Heart right ventricle (tissue), 16 donors: ENCODE measurements around the gene NLRP12. TPM values are rescaled to one million over a fixed set of nuclear protein-coding genes. Genes with fewer than 3 reads are reported as not detected.
"Not testable (repeated sequence)": the region's sequence is repeated elsewhere in the genome, so short reads cannot be mapped to it uniquely, and the experiment has no call there.

ENCODE experiments used
- ATAC-seq, 8 donors: fragments of 200-7000 bp; cut with Tn5 transposase; one replicate each; pipeline ENCODE4 v1.9.1; 2020; ENCODE audit warnings: mild to moderate bottlenecking in 8 of 8, moderate library complexity in 8 of 8, moderate number of reproducible peaks in 1 of 8
- DNase-seq, 2 donors: peaks; one replicate each; pipeline ENCODE4 v3.0.0-alpha.2; 2020
- H3K27ac ChIP-seq, 10 donors: fragments of 200-600 bp; sonication (generic) in 2 of 10; one replicate each; pipeline versions ENCODE4 v1.5.0 to v1.8.0; 2020 to 2022; ENCODE audit warnings: mild to moderate bottlenecking in 3 of 10
- H3K27me3 ChIP-seq, 7 donors: fragments of 200-600 bp; one replicate each; pipeline ENCODE4 v1.8.0; 2021 to 2022; ENCODE audit warnings: mild to moderate bottlenecking in 2 of 7
- H3K36me3 ChIP-seq, 9 donors: fragments of 200-600 bp; sonication (generic) in 1 of 9; one replicate each; pipeline versions ENCODE4 v1.5.0 to v1.8.0; 2020 to 2022; ENCODE audit warnings: mild to moderate bottlenecking in 2 of 9
- H3K4me1 ChIP-seq, 9 donors: fragments of 200-600 bp; sonication (generic) in 1 of 9; one replicate each; pipeline versions ENCODE4 v1.5.0 to v1.8.0; 2020 to 2022; ENCODE audit warnings: mild to moderate bottlenecking in 4 of 9
- H3K4me3 ChIP-seq, 10 donors: fragments of 200-600 bp; sonication (generic) in 2 of 10; one replicate each; pipeline versions ENCODE4 v1.5.0 to v1.8.0; 2020 to 2022; ENCODE audit warnings: mild to moderate bottlenecking in 7 of 10, moderate library complexity in 2 of 10
- H3K9me3 ChIP-seq, 11 donors: fragments of 200-600 bp in 10 of 11; sonication (generic) in 2 of 11; one replicate each; pipeline versions ENCODE4 v1.5.0 to v1.8.0; 2013 to 2022; ENCODE audit warnings: mild to moderate bottlenecking in 2 of 11, control low read depth in 1 of 11, moderate library complexity in 1 of 11
- CTCF ChIP-seq, 9 donors: fragments of 200-600 bp; sonication (generic) in 2 of 9; IDR thresholded peaks; one replicate each; pipeline versions ENCODE4 v1.5.0 to v1.8.0; 2021 to 2022; ENCODE audit warnings: antibody characterized with exemption in 9 of 9, mild to moderate bottlenecking in 5 of 9, moderate library complexity in 1 of 9
- WGBS, 2 donors: extraction: QIAGEN DNeasy Blood & Tissue Kit; methylation state at CpG; one replicate each; pipeline ENCODE4 v1.1.7; 2013; ENCODE audit warnings: inconsistent platforms in 1 of 2; 5-methylcytosine and 5-hydroxymethylcytosine counted together
- intact Hi-C, 10 donors: fragments of 100-400 bp; cut with DNase I; formaldehyde crosslinking; loops; one replicate each; pipeline versions ENCODE4 v1.11.1 to v1.14.2; 2022
- polyA plus RNA-seq, 2 donors: library from polyadenylated mRNA; stranded (reverse); fragments of 200-250 nt; gene quantifications; one replicate each; pipeline ENCODE4 v1.2.3, GENCODE V29; 2013
- total RNA-seq, 10 donors: library from RNA; stranded (reverse); fragmentation: NEBNext Ultra II Directional in 3 of 10; extraction: Animal tissue kit (Norgen Biotek cat#: 25700) in 3 of 10; gene quantifications; one replicate each; pipeline versions ENCODE4 v1.2.1 to v1.2.4, GENCODE V29; 2021 to 2023
- donor health status: Arrhythmogenic right ventricular cardiomyopathy.
- donor health status: ischemic (EF 13 %, LVEDD 7.1; RV severe dilation, severe dysfunction).
- donor health status: healthy with polysubstance abuse.
- donor health status: DM: no; HTN: yes; CAD: no.
- donor health status: DM: no; HTN: no; CAD: no.
- donor health status: ischemic (EF 25% LVEDD 6.9; RV normal size, moderate dysfunction).
- donor health status: ischemic (EF 25% LVEDD 5.7; RV mildly dilated, moderate dysfunction).
- donor health status: healthy.
- donor health status: DM: yes; HTN: yes; CAD: no.
- donor health status: Ischemic cardiomyopathy.
- donor health status: ischemic (EF 35%, LVEDD 5.7; RV mildly dilated, moderate dysfunction).
- donor health status: nonischemic (EF 11% LVEDD 7.7; RV severe dilation, severe dysfunction).
- donor health status: DM: yes; HTN: yes; CAD: no.
- donor health status: PGD.
- donor health status: ischemic (EF 29% LVEDD 5.4; RV normal size, mild dysfunction).
- donor health status: nonischemic (EF 23%, LVEDD 6.1; RV moderate dilation, normal function).

The NLRP12 gene
- total and polyA plus RNA-seq, 12 donors, result 0.07 to 1.0 (median 0.27) TPM; not detected in 1

- no peak for TF ChIP-seq CTCF (IDR thresholded peaks at IDR 0.05)
- no peaks in the 10 kb centered on the region for H3K27me3 ChIP-seq
- ATAC-seq (no peak), DNase-seq (no peak)
- H3K9me3 ChIP-seq, result no peaks in the 10 kb centered on the region
- 87 to 93% methylated on average over 7 of the region's 7 CpGs for WGBS, 2 donors
- H3K4me1 ChIP-seq, result peaks cover 0 to 7% (median 0%) of the 10 kb centered on the region in 9 donors
- no peak overlapping the region for H3K4me3 ChIP-seq
- H3K27ac ChIP-seq, result no peak overlapping the region
- H3K36me3 ChIP-seq, result no peaks in the 10 kb centered on the region
- intact Hi-C loops, result no loop called here
Observed at GRCh38 chr19:53786744-53787143, 37.4 kb downstream of the NLRP12 start.

- Histone ChIP-seq H3K4me1 (peaks cover 0 to 7% (median 0%) of the 10 kb centered on the region in 9 donors), H3K27me3 (no peaks in the 10 kb centered on the region), H3K36me3 (no peaks in the 10 kb centered on the region), H3K27ac (peak overlapping the region in 2 of 10 donors; percentile 19 to 31), H3K4me3 (peak overlapping the region in 1 of 10 donors; percentile 2), H3K9me3 (no peaks in the 10 kb centered on the region)
- DNase-seq (no peak), ATAC-seq (peak in 2 of 8 donors; percentile 73 to 80)
- intact Hi-C loops, result no loop called here
- TF ChIP-seq CTCF (IDR thresholded peaks at IDR 0.05), result no peak
- WGBS, 2 donors, result 47% methylated on average over 11 of the region's 11 CpGs
Observed at GRCh38 chr19:53785196-53785889, 38.8 kb downstream of the NLRP12 start.

GRCh38 chr19:53782698-53783097 is 41.4 kb downstream of the NLRP12 start:
- WGBS, 2 donors, result 54 to 57% methylated on average over 4 of the region's 4 CpGs
- no peaks in the 10 kb centered on the region for H3K36me3 ChIP-seq
- ATAC-seq, result no peak
- TF ChIP-seq CTCF (IDR thresholded peaks at IDR 0.05), result no peak
- H3K9me3 ChIP-seq, result no peaks in the 10 kb centered on the region
- H3K27me3 ChIP-seq, result no peaks in the 10 kb centered on the region
- no peak for DNase-seq
- peaks cover 0 to 7% (median 0%) of the 10 kb centered on the region in 9 donors for H3K4me1 ChIP-seq
- intact Hi-C loops, result no loop called here
- H3K4me3 ChIP-seq, result no peak overlapping the region
- no peak overlapping the region for H3K27ac ChIP-seq

- intact Hi-C loops, ATAC-seq, H3K27ac ChIP-seq, H3K36me3 ChIP-seq, H3K9me3 ChIP-seq, H3K4me1 ChIP-seq, DNase-seq, H3K27me3 ChIP-seq, H3K4me3 ChIP-seq: not testable (repeated sequence)
- 80 to 93% methylated on average over 8 of the region's 8 CpGs for WGBS, 2 donors
Observed at GRCh38 chr19:53781332-53781731, 42.8 kb downstream of the NLRP12 start.

GRCh38 chr19:53780506-53780905 is 43.6 kb downstream of the NLRP12 start:
- Histone ChIP-seq H3K27me3 (peaks cover 0 to 4% (median 0%) of the 10 kb centered on the region in 7 donors), H3K4me3 (no peak overlapping the region), H3K27ac (no peak overlapping the region), H3K9me3 (no peaks in the 10 kb centered on the region), H3K36me3 (no peaks in the 10 kb centered on the region), H3K4me1 (peaks cover 0 to 4% (median 0%) of the 10 kb centered on the region in 9 donors)
- DNase-seq, result no peak
- no peak for TF ChIP-seq CTCF (IDR thresholded peaks at IDR 0.05)
- WGBS, 2 donors, result 38 to 50% methylated on average over 1 of the region's 1 CpG
- no peak for ATAC-seq
- intact Hi-C loops, result no loop called here
